Measurements from ENCODE around the gene CPZ. TPM values are rescaled to one million over a fixed set of nuclear protein-coding genes. Genes with fewer than 3 reads are reported as not detected.

The CPZ gene
- total RNA-seq, 1 donor from 2014 or later = 6.0 TPM

DNA sequence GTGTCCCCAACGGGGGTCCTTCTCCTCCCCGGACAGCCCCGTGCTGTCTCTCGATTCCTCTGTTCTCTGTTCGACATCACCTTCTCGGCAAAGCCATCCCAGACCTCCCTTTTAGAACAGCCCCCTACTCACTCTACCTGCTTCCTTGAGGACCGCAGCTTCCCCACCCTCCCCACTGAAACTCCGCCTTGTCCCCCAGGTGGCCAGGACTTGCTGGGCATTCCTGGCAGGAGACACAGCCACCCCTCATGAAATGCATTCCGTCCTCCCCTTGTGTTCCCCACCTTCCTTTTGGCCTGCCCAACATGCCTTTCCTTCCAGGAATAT, 47.2 kb upstream of the CPZ start:
- no peaks in the 10 kb centered on the region for H3K4me1 ChIP-seq
- TF ChIP-seq, protein P1, sequence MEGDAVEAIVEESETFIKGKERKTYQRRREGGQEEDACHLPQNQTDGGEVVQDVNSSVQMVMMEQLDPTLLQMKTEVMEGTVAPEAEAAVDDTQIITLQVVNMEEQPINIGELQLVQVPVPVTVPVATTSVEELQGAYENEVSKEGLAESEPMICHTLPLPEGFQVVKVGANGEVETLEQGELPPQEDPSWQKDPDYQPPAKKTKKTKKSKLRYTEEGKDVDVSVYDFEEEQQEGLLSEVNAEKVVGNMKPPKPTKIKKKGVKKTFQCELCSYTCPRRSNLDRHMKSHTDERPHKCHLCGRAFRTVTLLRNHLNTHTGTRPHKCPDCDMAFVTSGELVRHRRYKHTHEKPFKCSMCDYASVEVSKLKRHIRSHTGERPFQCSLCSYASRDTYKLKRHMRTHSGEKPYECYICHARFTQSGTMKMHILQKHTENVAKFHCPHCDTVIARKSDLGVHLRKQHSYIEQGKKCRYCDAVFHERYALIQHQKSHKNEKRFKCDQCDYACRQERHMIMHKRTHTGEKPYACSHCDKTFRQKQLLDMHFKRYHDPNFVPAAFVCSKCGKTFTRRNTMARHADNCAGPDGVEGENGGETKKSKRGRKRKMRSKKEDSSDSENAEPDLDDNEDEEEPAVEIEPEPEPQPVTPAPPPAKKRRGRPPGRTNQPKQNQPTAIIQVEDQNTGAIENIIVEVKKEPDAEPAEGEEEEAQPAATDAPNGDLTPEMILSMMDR (IDR thresholded peaks at IDR 0.05) = no peak
- H3K4me3 ChIP-seq = no peak overlapping the region
- H3K9me3 ChIP-seq = no peaks in the 10 kb centered on the region
- H3K27me3 ChIP-seq (ENCODE audit: low read depth) = no peaks in the 10 kb centered on the region
- intact Hi-C loops (cut with DNase I) = no loop called here
- H3K36me3 ChIP-seq = no peaks in the 10 kb centered on the region
- H3K27ac ChIP-seq = no peak overlapping the region
- no peak for DNase-seq
- ATAC-seq = no peak

DNA sequence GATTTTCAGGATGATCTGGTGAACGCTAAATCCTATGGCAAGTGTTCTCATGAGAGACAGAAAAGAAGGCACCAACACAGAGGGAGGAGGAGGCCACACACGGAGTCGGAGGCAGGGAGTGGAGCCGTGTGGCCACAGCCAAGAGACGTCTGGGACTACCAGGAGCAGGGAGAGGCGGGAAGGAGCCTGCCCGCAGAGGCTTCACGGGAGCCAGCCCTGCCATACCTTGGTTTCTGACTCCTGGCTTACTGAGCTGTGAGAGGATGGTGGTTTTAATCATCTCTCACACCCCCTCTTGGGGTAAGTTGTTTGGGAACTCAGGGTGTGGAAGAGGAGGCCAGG, 45.8 kb upstream of the CPZ start:
- intact Hi-C loops (cut with DNase I) = no loop called here
- no peak for DNase-seq
- TF ChIP-seq, protein P1 (IDR thresholded peaks at IDR 0.05) = no peak

DNA sequence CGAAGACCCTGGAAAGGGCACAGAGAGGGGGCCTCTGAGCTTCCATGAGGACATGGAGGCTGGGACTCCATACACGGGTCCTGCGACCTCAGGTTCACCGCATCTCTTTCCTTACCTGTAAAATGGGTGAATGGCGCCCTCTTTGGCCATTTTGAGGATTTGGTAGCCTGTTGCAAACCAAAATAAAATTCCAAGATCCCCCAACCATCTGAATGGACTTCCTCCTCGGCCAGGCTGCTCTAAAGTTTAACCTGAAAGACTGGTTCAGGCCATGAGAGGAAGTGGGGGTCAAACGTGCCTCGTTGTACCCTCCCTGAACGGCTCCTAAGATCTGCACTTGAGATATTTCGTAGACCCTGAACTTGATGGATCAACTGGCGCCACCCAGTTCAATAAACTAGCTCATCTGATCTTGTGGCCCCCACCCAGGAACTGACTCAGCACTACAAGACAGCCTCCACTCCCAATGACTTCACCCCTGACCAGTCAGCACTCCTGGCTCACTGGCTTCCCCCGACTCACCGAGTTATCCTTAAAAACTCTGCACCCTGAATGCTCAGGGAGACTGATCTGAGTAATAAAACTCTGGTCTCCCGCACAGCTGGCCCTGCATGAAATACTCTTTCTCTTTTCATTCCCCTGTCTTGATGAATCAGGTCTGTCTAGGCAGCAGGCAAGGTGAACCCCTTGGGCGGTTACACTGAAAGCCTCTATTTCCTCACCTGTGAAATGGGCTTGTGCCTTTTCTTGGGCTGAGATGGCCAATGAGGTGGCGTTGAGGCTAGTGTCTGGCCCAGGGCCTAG, 45.3 kb upstream of the CPZ start:
- Histone ChIP-seq H3K36me3 (no peaks in the 10 kb centered on the region), H3K4me1 (no peaks in the 10 kb centered on the region), H3K4me3 (no peak overlapping the region), H3K9me3 (no peaks in the 10 kb centered on the region), H3K27ac (no peak overlapping the region), H3K27me3 (ENCODE audit: low read depth) (no peaks in the 10 kb centered on the region)
- intact Hi-C loops (cut with DNase I) = no loop called here
- DNase-seq (no peak), ATAC-seq (peak in 1 of 2 donors; percentile 52)
- TF ChIP-seq, protein P1 (IDR thresholded peaks at IDR 0.05) = peak; percentile 45

More for the DNA sequence above, 45.8 kb upstream of the CPZ start:
- H3K4me3 ChIP-seq = no peak overlapping the region
- H3K27ac ChIP-seq = no peak overlapping the region
- H3K27me3 ChIP-seq (ENCODE audit: low read depth) = no peaks in the 10 kb centered on the region
- no peaks in the 10 kb centered on the region for H3K4me1 ChIP-seq
- no peak for ATAC-seq
- no peaks in the 10 kb centered on the region for H3K9me3 ChIP-seq
- no peaks in the 10 kb centered on the region for H3K36me3 ChIP-seq

DNA sequence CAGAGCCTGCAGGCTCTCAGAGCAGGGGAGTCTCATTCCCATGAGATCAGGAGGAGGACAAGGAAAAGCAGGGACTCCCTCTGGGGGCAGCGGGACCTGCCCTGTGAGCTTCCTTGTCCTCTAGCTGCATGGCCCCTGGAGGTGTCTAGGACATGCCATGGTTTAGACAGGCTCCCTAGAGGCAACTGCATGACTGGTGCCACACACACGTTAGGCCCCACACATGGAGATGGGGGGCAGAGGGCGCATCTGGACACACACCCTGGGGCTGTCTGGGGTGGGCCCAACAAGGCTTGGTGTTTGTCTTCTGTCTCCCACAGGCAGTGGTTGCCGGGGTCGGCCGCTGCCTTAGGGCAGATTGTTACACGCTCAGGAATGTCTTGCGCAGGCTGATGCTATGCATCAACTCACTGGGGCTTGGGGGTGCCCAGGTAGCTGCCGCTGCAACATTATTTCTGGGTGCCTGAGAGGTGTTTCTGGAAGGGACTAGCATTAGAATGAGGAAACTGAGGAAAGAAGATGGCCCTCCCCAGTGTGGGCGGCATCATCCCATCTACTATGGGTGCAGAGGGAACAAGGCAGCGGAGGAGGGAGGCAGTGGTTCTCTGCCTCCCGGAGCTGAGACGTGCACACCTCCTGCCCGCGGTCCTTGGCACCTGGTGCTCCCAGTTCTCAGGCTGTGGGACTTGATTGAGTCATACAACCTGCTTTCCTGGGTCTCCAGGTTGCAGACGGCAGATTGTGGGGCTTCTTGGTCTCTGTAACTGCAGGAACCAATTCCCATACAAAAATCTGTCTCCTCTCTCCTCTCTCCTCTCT, 44.4 kb upstream of the CPZ start:
- intact Hi-C loops (cut with DNase I) = no loop called here
- H3K27me3 ChIP-seq (ENCODE audit: low read depth) = no peaks in the 10 kb centered on the region
- H3K27ac ChIP-seq = no peak overlapping the region
- DNase-seq (no peak), ATAC-seq (no peak)
- H3K4me3 ChIP-seq = no peak overlapping the region
- no peaks in the 10 kb centered on the region for H3K36me3 ChIP-seq
- no peaks in the 10 kb centered on the region for H3K4me1 ChIP-seq
- H3K9me3 ChIP-seq = no peaks in the 10 kb centered on the region
- TF ChIP-seq, protein P1 (IDR thresholded peaks at IDR 0.05) = no peak

DNA sequence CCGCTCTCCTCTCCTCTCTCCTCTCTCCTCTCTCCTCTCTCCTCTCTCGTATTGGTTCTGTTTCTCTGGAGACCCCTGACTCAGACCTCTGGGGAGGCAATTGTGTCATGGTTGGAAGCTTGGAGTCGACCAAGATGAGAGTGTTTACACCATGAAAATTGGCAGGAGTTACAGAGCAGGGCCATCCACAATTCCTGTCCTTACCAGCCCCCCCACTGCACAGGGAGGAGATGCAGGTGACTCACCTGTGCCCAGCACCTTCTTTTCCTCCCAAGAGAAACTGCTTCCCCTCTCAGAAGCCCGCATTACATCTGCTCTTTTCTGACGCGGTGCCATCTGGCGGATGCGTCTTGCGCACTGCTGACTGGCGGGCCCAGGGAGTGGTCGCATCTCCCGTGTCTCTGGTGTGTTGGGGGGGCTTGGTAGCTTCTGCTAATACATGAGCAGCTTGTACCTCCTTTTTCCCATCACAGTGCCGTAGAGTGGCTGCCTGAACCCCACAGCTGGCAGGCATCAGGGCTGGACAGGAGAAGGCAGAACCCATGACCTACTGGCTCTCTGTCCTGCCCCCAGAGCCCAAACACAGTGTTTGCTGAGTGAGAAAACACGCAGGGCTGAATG, 43.7 kb upstream of the CPZ start:
- Histone ChIP-seq H3K36me3 (no peaks in the 10 kb centered on the region), H3K9me3 (no peaks in the 10 kb centered on the region), H3K4me1 (no peaks in the 10 kb centered on the region), H3K27ac (no peak overlapping the region), H3K27me3 (ENCODE audit: low read depth) (no peaks in the 10 kb centered on the region), H3K4me3 (no peak overlapping the region)
- intact Hi-C loops (cut with DNase I) = no loop called here
- TF ChIP-seq, protein P1 (IDR thresholded peaks at IDR 0.05) = no peak
- DNase-seq (no peak), ATAC-seq (no peak)
